AG09309 (cell line): ENCODE measurements around the gene UBE2G1.

Experiments used
- DNase-seq: peaks from one replicate; pipeline ENCODE4 v3.0.0-alpha.2; 2010; ENCODE audit warnings: low read depth
- H3K4me3 ChIP-seq: 2 replicates; pipeline ENCODE4 v1.5.1; 2011; ENCODE audit warnings: mild to moderate bottlenecking, low read depth, low read length, moderate library complexity; ENCODE audit not compliant: control insufficient read depth
- TF ChIP-seq, protein P1 (sequence below): IDR thresholded peaks from 2 replicates; pipeline ENCODE4 v1.5.1; 2011; ENCODE audit warnings: mild to moderate bottlenecking, low read depth, low read length, inconsistent platforms; ENCODE audit not compliant: insufficient read depth, control insufficient read depth; ENCODE audit errors: missing control alignments

Gene UBE2G1

GRCh38 chr17:4345581-4346252, 20.8 kb downstream of the UBE2G1 start:
- DNase-seq = no peak
- TF ChIP-seq, protein P1, sequence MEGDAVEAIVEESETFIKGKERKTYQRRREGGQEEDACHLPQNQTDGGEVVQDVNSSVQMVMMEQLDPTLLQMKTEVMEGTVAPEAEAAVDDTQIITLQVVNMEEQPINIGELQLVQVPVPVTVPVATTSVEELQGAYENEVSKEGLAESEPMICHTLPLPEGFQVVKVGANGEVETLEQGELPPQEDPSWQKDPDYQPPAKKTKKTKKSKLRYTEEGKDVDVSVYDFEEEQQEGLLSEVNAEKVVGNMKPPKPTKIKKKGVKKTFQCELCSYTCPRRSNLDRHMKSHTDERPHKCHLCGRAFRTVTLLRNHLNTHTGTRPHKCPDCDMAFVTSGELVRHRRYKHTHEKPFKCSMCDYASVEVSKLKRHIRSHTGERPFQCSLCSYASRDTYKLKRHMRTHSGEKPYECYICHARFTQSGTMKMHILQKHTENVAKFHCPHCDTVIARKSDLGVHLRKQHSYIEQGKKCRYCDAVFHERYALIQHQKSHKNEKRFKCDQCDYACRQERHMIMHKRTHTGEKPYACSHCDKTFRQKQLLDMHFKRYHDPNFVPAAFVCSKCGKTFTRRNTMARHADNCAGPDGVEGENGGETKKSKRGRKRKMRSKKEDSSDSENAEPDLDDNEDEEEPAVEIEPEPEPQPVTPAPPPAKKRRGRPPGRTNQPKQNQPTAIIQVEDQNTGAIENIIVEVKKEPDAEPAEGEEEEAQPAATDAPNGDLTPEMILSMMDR = no peak
- H3K4me3 ChIP-seq = no peak overlapping the region

DNA sequence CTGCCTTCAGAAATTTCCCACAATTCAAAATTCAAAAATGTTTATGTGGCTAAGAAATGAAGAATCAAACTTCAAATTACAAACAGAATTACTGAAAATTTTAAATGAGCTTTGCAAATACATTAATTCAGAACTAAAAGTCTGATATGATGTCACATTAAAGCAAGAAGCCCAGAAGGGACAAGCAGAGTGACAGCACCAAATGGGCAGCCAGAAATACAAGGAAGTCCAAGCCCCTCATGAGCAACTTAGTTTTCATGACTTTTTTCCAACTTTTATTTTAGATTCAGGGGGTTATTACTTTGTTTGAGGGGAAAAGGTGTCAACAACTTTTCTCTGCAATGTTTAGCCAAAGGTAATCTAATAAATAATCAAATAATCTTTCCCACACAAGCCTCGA, 21.5 kb downstream of the UBE2G1 start:
- TF ChIP-seq, protein P1 = no peak
- DNase-seq = no peak
- no peak overlapping the region for H3K4me3 ChIP-seq

DNA sequence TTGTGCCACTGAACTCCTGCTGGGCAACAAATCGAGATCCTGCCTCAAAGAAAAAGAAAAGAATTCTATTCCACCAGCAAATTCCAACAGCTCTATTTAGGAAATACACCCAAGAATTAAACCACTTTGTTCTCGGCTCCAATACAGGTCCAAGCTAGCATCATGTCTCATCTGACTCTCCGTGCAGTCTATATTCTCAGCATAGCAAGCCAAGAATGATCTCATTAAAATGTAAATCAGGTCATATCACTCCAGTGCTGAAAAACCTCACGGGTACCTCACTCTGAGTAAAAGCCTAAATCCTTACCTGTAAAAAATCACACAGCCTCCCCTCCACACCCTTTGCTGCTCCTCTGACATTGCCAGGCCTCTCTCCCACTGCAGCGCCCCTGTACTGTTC, 23.9 kb downstream of the UBE2G1 start:
- TF ChIP-seq, protein P1 = no peak
- H3K4me3 ChIP-seq = no peak overlapping the region
- DNase-seq = no peak

- TF ChIP-seq, protein P1 = no peak
- DNase-seq = no peak
- no peak overlapping the region for H3K4me3 ChIP-seq
Observed at GRCh38 chr17:4341616-4341977, 24.9 kb downstream of the UBE2G1 start.

GRCh38 chr17:4340914-4341615, 25.4 kb downstream of the UBE2G1 start:
- TF ChIP-seq, protein P1 = no peak
- no peak for DNase-seq
- H3K4me3 ChIP-seq = no peak overlapping the region

DNA sequence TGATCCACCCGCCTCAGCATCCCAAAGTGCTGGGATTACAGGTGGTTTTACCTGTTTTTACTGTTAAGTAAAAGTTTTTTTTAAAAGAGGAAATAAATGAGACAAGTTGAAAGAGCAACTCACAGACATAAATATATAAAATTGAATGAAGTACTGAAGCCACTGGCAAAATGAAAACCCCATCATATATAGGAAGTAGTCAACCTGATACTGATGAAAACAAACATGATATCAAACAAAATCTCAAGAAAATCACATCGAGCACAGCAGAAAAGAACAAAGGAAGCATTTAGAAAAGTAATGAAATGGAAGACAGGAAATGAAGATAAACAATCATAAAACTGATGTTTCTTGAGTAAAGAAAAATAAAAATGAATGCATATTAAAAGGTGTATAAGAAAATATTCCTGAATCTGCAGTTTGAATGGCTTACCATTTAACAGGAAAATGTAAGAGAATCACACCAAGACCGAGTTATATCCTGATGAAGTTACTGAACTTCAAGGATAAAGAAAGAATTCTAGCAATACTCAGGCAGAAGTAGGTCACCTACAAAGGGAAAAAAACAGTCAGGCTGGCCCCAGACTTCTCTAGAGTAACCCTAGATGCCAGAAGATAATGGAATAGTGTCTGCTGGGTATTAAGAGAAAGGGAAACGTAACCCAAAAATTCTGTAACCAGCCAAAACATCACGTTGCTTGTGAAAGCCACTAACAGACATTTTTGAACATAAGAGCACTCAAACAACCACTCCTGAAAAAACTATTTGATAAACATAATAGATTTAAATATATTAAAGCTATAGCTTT, 31.5 kb downstream of the UBE2G1 start:
- no peak overlapping the region for H3K4me3 ChIP-seq
- TF ChIP-seq, protein P1 = no peak
- DNase-seq = no peak
